ENCODE measurements around the gene GRK3.

The GRK3 gene

DNA sequence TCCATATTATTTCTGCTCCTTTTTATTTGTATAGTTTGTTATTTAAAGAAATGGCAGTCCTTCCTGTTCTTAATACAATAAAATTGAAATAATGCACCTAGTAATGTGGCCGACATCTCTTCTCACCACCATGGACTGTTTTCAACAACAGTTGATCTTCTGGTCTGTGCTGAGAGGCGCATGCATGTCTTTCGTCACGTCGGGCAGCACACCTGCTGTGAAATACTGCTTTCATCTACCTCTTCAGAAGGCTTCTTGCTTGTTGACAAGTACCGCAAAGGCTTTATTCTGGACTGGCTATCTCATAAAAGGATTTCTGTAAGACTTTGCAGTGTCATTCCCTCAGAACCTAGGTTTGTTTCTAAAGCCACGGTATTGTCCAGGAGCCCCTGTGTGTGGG lies 163.6 kb downstream of the GRK3 start:
- H3K4ac ChIP-seq (ENCODE audit: low read depth, low read length): no peak overlapping the region
- H3K4me1 ChIP-seq (ENCODE audit: control insufficient read depth in 1 of 2, insufficient read depth in 2 of 2, low read length in 2 of 2): peaks cover 0 to 2% of the 10 kb centered on the region in 2 experiments
- H3K23ac ChIP-seq (ENCODE audit: low read length): no peak overlapping the region
- no peak overlapping the region for H4K12ac ChIP-seq (ENCODE audit: low read depth, low read length)
- no peaks in the 10 kb centered on the region for H3K9me3 ChIP-seq (ENCODE audit: insufficient read depth, low read depth, low read length)
- no peaks in the 10 kb centered on the region for H3K27me3 ChIP-seq (ENCODE audit: insufficient read depth, low read length)
- H2AFZ ChIP-seq (ENCODE audit: insufficient read depth, low read length, poor library complexity): no peak overlapping the region
- no CpG with 5 or more reads among the region's 7 CpGs for WGBS (ENCODE audit: extremely low coverage, insufficient coverage, insufficient read length)
- H3K36me3 ChIP-seq (ENCODE audit: control insufficient read depth in 1 of 2, insufficient read depth in 2 of 2, low read length in 2 of 2): peaks cover 0 to 1% of the 10 kb centered on the region in 2 experiments
- no peak for DNase-seq
- no peak overlapping the region for H3K27ac ChIP-seq (ENCODE audit: low read depth, low read length)
- no peak overlapping the region for H2AK5ac ChIP-seq (ENCODE audit: low read length)
- H3K18ac ChIP-seq (ENCODE audit: low read length): no peak overlapping the region
- no peaks in the 10 kb centered on the region for H3K79me1 ChIP-seq (ENCODE audit: low read length)
- no peak overlapping the region for H2BK120ac ChIP-seq (ENCODE audit: insufficient read depth, low read length, poor library complexity)
- no peak overlapping the region for H3K4me2 ChIP-seq (ENCODE audit: low read length)
- no peak overlapping the region for H2BK5ac ChIP-seq (ENCODE audit: low read depth, low read length, poor library complexity)
- no peak overlapping the region for H3K14ac ChIP-seq (ENCODE audit: low read length)
- H2BK12ac ChIP-seq (ENCODE audit: low read length): no peak overlapping the region
- H3K9ac ChIP-seq (ENCODE audit: low read length): no peak overlapping the region
- H3K79me2 ChIP-seq (ENCODE audit: control insufficient read depth, insufficient read depth, low read length, poor library complexity): no peaks in the 10 kb centered on the region
- no peak overlapping the region for H4K8ac ChIP-seq (ENCODE audit: low read depth, low read length)
- H3K4me3 ChIP-seq (ENCODE audit: low read depth, low read length): no peak overlapping the region
- no peak overlapping the region for H4K91ac ChIP-seq (ENCODE audit: low read depth, low read length)

DNA sequence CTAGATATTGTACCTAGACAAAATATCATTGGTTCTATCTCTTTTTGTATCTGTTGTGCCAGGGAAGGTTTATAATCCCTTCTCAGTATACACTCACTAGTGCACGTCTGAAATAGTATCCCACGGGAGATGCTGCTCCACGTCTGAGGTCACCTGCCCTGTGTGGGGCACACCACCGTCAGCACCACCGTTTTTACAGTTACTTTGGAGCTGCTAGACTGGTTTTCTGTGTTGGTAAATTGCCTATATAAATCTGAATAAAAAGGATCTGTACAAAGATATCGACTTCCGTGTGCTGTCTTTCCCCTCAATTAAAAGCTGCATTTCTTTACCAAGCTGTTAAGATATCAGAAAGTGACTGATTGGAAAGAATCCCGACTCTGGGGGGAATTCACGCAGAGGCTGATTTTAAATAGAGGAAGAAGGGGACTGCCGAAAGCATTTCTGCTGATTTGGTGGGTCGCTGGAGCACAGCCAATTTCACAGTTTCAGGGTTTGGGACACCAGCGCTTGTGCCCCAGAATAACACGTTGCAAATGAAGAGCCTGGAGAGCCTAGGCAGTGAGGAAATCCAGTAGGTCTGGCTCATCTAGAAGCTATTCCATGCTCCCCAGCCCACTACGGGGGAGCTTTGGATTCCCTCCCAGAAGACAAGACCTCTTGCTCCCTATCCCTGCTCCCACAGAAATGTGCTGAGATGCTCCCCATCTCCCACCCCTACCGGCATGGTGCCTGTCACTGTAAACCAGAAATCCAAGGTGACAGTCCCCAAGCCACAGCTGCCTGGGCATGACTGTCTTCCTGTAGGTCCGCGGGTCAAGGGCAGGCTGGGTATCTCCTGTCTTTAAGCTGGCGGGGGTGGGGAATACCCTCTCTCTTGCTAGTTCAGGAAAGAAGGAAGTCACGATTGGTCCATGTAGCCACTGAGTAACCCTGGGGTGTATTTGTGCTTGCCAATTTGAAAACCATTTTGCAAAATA lies 164.8 kb downstream of the GRK3 start:
- H3K4ac ChIP-seq (ENCODE audit: low read depth, low read length): no peak overlapping the region
- H2BK12ac ChIP-seq (ENCODE audit: low read length): no peak overlapping the region
- no peaks in the 10 kb centered on the region for H3K4me1 ChIP-seq (ENCODE audit: control insufficient read depth in 1 of 2, insufficient read depth in 2 of 2, low read length in 2 of 2)
- H2AK5ac ChIP-seq (ENCODE audit: low read length): no peak overlapping the region
- H2BK120ac ChIP-seq (ENCODE audit: insufficient read depth, low read length, poor library complexity): no peak overlapping the region
- H3K79me1 ChIP-seq (ENCODE audit: low read length): no peaks in the 10 kb centered on the region
- H3K27ac ChIP-seq (ENCODE audit: low read depth, low read length): no peak overlapping the region
- DNase-seq: no peak
- H3K23ac ChIP-seq (ENCODE audit: low read length): no peak overlapping the region
- H4K8ac ChIP-seq (ENCODE audit: low read depth, low read length): no peak overlapping the region
- H3K18ac ChIP-seq (ENCODE audit: low read length): no peak overlapping the region
- H2BK5ac ChIP-seq (ENCODE audit: low read depth, low read length, poor library complexity): no peak overlapping the region
- WGBS (ENCODE audit: extremely low coverage, insufficient coverage, insufficient read length): no CpG with 5 or more reads among the region's 19 CpGs
- H3K9me3 ChIP-seq (ENCODE audit: insufficient read depth, low read depth, low read length): no peaks in the 10 kb centered on the region
- H4K91ac ChIP-seq (ENCODE audit: low read depth, low read length): no peak overlapping the region
- H3K79me2 ChIP-seq (ENCODE audit: control insufficient read depth, insufficient read depth, low read length, poor library complexity): no peaks in the 10 kb centered on the region
- no peak overlapping the region for H3K4me3 ChIP-seq (ENCODE audit: low read depth, low read length)
- no peak overlapping the region for H3K9ac ChIP-seq (ENCODE audit: low read length)
- no peak overlapping the region for H2AFZ ChIP-seq (ENCODE audit: insufficient read depth, low read length, poor library complexity)
- H3K14ac ChIP-seq (ENCODE audit: low read length): no peak overlapping the region
- no peaks in the 10 kb centered on the region for H3K27me3 ChIP-seq (ENCODE audit: insufficient read depth, low read length)
- H3K36me3 ChIP-seq (ENCODE audit: control insufficient read depth in 1 of 2, insufficient read depth in 2 of 2, low read length in 2 of 2): peaks cover 0 to 1% of the 10 kb centered on the region in 2 experiments
- H3K4me2 ChIP-seq (ENCODE audit: low read length): no peak overlapping the region
- H4K12ac ChIP-seq (ENCODE audit: low read depth, low read length): no peak overlapping the region

DNA sequence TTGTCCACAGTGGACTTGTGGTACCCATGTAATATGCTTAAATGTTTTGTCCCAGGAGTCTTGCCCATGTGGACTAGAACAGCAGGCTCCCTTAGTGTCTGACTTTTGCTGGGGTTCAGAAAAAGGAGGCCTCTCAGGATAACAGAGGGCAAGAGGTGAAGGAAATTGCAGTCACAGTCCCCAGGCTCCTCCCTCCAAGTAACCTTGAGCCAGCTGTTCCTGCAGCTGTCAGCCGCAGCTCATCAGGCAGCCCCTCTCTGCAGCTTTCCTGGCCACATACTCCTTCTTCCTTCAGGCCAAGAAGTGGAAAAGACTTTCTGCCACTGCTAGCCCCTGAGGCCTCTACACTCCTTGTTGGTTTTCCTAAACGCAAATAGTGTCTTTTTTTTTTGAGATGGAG lies 171.2 kb downstream of the GRK3 start:
- Histone ChIP-seq H3K27ac (ENCODE audit: low read depth, low read length) (no peak overlapping the region), H3K36me3 (ENCODE audit: control insufficient read depth in 1 of 2, insufficient read depth in 2 of 2, low read length in 2 of 2) (no peaks in the 10 kb centered on the region), H3K4ac (ENCODE audit: low read depth, low read length) (no peak overlapping the region), H3K9me3 (ENCODE audit: insufficient read depth, low read depth, low read length) (no peaks in the 10 kb centered on the region), H3K79me1 (ENCODE audit: low read length) (no peaks in the 10 kb centered on the region), H4K8ac (ENCODE audit: low read depth, low read length) (no peak overlapping the region), H3K4me2 (ENCODE audit: low read length) (no peak overlapping the region), H2BK5ac (ENCODE audit: low read depth, low read length, poor library complexity) (no peak overlapping the region), H3K4me3 (ENCODE audit: low read depth, low read length) (no peak overlapping the region), H4K91ac (ENCODE audit: low read depth, low read length) (no peak overlapping the region), H2AFZ (ENCODE audit: insufficient read depth, low read length, poor library complexity) (no peak overlapping the region), H3K4me1 (ENCODE audit: control insufficient read depth in 1 of 2, insufficient read depth in 2 of 2, low read length in 2 of 2) (no peaks in the 10 kb centered on the region), H4K12ac (ENCODE audit: low read depth, low read length) (no peak overlapping the region), H3K23ac (ENCODE audit: low read length) (no peak overlapping the region), H3K79me2 (ENCODE audit: control insufficient read depth, insufficient read depth, low read length, poor library complexity) (no peaks in the 10 kb centered on the region), H2AK5ac (ENCODE audit: low read length) (no peak overlapping the region), H3K27me3 (ENCODE audit: insufficient read depth, low read length) (no peaks in the 10 kb centered on the region), H3K9ac (ENCODE audit: low read length) (no peak overlapping the region), H3K14ac (ENCODE audit: low read length) (no peak overlapping the region), H2BK120ac (ENCODE audit: insufficient read depth, low read length, poor library complexity) (no peak overlapping the region), H2BK12ac (ENCODE audit: low read length) (no peak overlapping the region), H3K18ac (ENCODE audit: low read length) (no peak overlapping the region)
- no CpG with 5 or more reads among the region's 2 CpGs for WGBS (ENCODE audit: extremely low coverage, insufficient coverage, insufficient read length)
- DNase-seq: no peak

DNA sequence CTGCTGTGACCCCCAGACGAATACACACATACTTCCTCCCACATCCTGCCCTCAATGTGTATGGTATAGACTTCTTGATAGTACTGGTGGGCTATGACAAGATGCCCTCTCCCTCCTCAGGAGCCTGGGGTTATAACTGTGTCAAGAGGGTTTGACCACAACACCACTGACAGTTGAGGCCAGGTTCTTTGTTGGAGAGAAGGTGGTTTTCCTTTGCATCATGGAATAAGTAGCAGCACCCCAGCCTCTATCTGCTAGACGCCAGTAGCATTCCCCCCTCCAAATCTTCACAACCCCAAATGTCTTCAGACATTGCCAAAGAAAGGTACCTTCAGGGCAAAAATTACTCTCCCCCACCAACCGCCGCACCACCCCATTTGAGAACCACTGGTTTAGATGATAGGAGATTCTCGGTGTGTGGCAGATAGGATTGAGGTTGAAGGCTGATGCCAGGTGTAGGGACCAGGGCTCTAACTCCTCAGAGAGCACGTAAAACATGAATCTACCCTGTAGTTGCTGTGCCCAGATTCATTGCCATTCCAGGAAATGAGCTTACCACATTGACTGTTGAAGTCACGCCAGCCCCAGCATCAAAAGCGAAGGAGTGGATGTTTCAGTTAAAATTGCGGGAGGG lies 172.0 kb downstream of the GRK3 start:
- no peak overlapping the region for H2BK12ac ChIP-seq (ENCODE audit: low read length)
- WGBS (ENCODE audit: extremely low coverage, insufficient coverage, insufficient read length): no CpG with 5 or more reads among the region's 9 CpGs

More for the DNA sequence above, 172.0 kb downstream of the GRK3 start:
- no peak overlapping the region for H3K4ac ChIP-seq (ENCODE audit: low read depth, low read length)
- no peak overlapping the region for H3K14ac ChIP-seq (ENCODE audit: low read length)
- no peak overlapping the region for H4K91ac ChIP-seq (ENCODE audit: low read depth, low read length)
- no peak overlapping the region for H3K18ac ChIP-seq (ENCODE audit: low read length)
- H3K27ac ChIP-seq (ENCODE audit: low read depth, low read length): no peak overlapping the region
- no peak overlapping the region for H3K4me2 ChIP-seq (ENCODE audit: low read length)
- no peak for DNase-seq
- H3K23ac ChIP-seq (ENCODE audit: low read length): no peak overlapping the region
- H3K79me1 ChIP-seq (ENCODE audit: low read length): no peaks in the 10 kb centered on the region
- no peak overlapping the region for H3K4me3 ChIP-seq (ENCODE audit: low read depth, low read length)
- H2AFZ ChIP-seq (ENCODE audit: insufficient read depth, low read length, poor library complexity): no peak overlapping the region
- H4K12ac ChIP-seq (ENCODE audit: low read depth, low read length): no peak overlapping the region
- H3K9ac ChIP-seq (ENCODE audit: low read length): no peak overlapping the region
- no peak overlapping the region for H2BK120ac ChIP-seq (ENCODE audit: insufficient read depth, low read length, poor library complexity)
- no peaks in the 10 kb centered on the region for H3K79me2 ChIP-seq (ENCODE audit: control insufficient read depth, insufficient read depth, low read length, poor library complexity)
- H4K8ac ChIP-seq (ENCODE audit: low read depth, low read length): no peak overlapping the region
- H2AK5ac ChIP-seq (ENCODE audit: low read length): no peak overlapping the region
- no peaks in the 10 kb centered on the region for H3K9me3 ChIP-seq (ENCODE audit: insufficient read depth, low read depth, low read length)
- H3K27me3 ChIP-seq (ENCODE audit: insufficient read depth, low read length): no peaks in the 10 kb centered on the region
- H3K4me1 ChIP-seq (ENCODE audit: control insufficient read depth in 1 of 2, insufficient read depth in 2 of 2, low read length in 2 of 2): peaks cover 0 to under 1% of the 10 kb centered on the region in 2 experiments
- H2BK5ac ChIP-seq (ENCODE audit: low read depth, low read length, poor library complexity): no peak overlapping the region
- no peaks in the 10 kb centered on the region for H3K36me3 ChIP-seq (ENCODE audit: control insufficient read depth in 1 of 2, insufficient read depth in 2 of 2, low read length in 2 of 2)

All from trophoblast cell (in vitro differentiated cells and primary cell).